Heart left ventricle (tissue), 16 donors: ENCODE data around the gene QSOX1. TPM values are rescaled to one million over a fixed set of nuclear protein-coding genes. Genes with fewer than 3 reads are reported as not detected.

Experiments
- ATAC-seq, 4 donors: fragments of 200-7000 bp; cut with Tn5 transposase; one replicate each; pipeline ENCODE4 v1.9.1; 2020 to 2022; ENCODE audit warnings: moderate library complexity in 4 of 4, mild to moderate bottlenecking in 3 of 4, moderate number of reproducible peaks in 1 of 4
- DNase-seq, 5 donors: peaks; one replicate each; pipeline ENCODE4 v3.0.0-alpha.2; 2020
- H3K27ac ChIP-seq, 12 donors: fragments of 200-600 bp; sonication (generic) in 4 of 12; one replicate each; pipeline versions ENCODE4 v1.5.0 to v1.8.0; 2016 to 2022; ENCODE audit warnings: mild to moderate bottlenecking in 2 of 12
- H3K27me3 ChIP-seq, 9 donors: fragments of 200-600 bp; sonication (generic) in 2 of 9; one replicate each; pipeline versions ENCODE4 v1.5.1 to v1.8.0; 2016 to 2022; ENCODE audit warnings: mild to moderate bottlenecking in 3 of 9
- H3K36me3 ChIP-seq, 9 donors: fragments of 200-600 bp; sonication (generic) in 2 of 9; one replicate each; pipeline versions ENCODE4 v1.5.0 to v1.8.0; 2018 to 2022; ENCODE audit warnings: mild to moderate bottlenecking in 2 of 9
- H3K4me1 ChIP-seq, 12 donors: fragments of 200-600 bp; sonication (generic) in 4 of 12; one replicate each; pipeline versions ENCODE4 v1.5.0 to v1.8.0; 2016 to 2022; ENCODE audit warnings: mild to moderate bottlenecking in 3 of 12
- H3K4me3 ChIP-seq, 12 donors: fragments of 200-600 bp; sonication (generic) in 4 of 12; one replicate each; pipeline versions ENCODE4 v1.5.0 to v1.8.0; 2017 to 2022; ENCODE audit warnings: mild to moderate bottlenecking in 9 of 12, moderate library complexity in 4 of 12
- H3K9me3 ChIP-seq, 12 donors: fragments of 200-600 bp; sonication (generic) in 4 of 12; one replicate each; pipeline versions ENCODE4 v1.5.0 to v1.8.0; 2016 to 2022; ENCODE audit warnings: mild to moderate bottlenecking in 1 of 12
- CTCF ChIP-seq, 12 donors: fragments of 200-600 bp; sonication (generic) in 4 of 12; IDR thresholded peaks; one replicate each; pipeline versions ENCODE4 v1.5.0 to v1.8.0; 2018 to 2022; ENCODE audit warnings: antibody characterized with exemption in 12 of 12, mild to moderate bottlenecking in 5 of 12
- POLR2A ChIP-seq, 2 donors: fragments of 450-650 bp; IDR thresholded peaks; one replicate each; pipeline ENCODE4 v1.6.1; 2017; ENCODE audit warnings: antibody characterized with exemption in 2 of 2, mild to moderate bottlenecking in 2 of 2, moderate library complexity in 2 of 2
- WGBS, 4 donors: extraction: QIAGEN DNeasy Blood & Tissue Kit in 2 of 4; methylation state at CpG; one replicate each; pipeline versions ENCODE4 v1.1.5 to v1.1.7; 2013 to 2018; 5-methylcytosine and 5-hydroxymethylcytosine counted together
- intact Hi-C, 10 donors: fragments of 100-400 bp; cut with DNase I; formaldehyde crosslinking; loops; one replicate each; pipeline versions ENCODE4 v1.11.1 to v1.14.2; 2022
- polyA plus RNA-seq, 2 donors: library from polyadenylated mRNA; stranded (reverse); fragments of 200-250 nt; gene quantifications; one replicate each; pipeline ENCODE4 v1.2.3, GENCODE V29; 2013
- total RNA-seq, 9 donors: library from RNA; depleted of rRNA in 2 of 9; stranded (reverse); fragments of >200 nt in 2 of 9; fragmentation: NEBNext Ultra II Directional in 3 of 9; extraction: Animal tissue kit (Norgen Biotek cat#: 25700) in 3 of 9; gene quantifications; one replicate each; pipeline versions ENCODE4 v1.1.0 to v1.2.4, GENCODE V29; 2016 to 2023
- donor health status: ischemic (EF 13 %, LVEDD 7.1; RV severe dilation, severe dysfunction).
- donor health status: healthy with polysubstance abuse.
- donor health status: DM: no; HTN: yes; CAD: no.
- donor health status: DM: no; HTN: no; CAD: no.
- donor health status: ischemic (EF 25% LVEDD 6.9; RV normal size, moderate dysfunction).
- donor health status: ischemic (EF 25% LVEDD 5.7; RV mildly dilated, moderate dysfunction).
- donor health status: healthy.
- donor health status: DM: yes; HTN: yes; CAD: no.
- donor health status: ischemic (EF 35%, LVEDD 5.7; RV mildly dilated, moderate dysfunction).
- donor health status: nonischemic (EF 11% LVEDD 7.7; RV severe dilation, severe dysfunction).
- donor health status: DM: yes; HTN: yes; CAD: no.
- donor health status: PGD.
- donor health status: ischemic (EF 29% LVEDD 5.4; RV normal size, mild dysfunction).
- donor health status: nonischemic (EF 23%, LVEDD 6.1; RV moderate dilation, normal function).

Gene QSOX1
- total and polyA plus RNA-seq, 11 donors = 62.3 to 250 (median 122) TPM

- Histone ChIP-seq H3K27ac (no peak overlapping the region), H3K9me3 (no peaks in the 10 kb centered on the region), H3K4me1 (no peaks in the 10 kb centered on the region), H3K4me3 (no peak overlapping the region), H3K36me3 (no peaks in the 10 kb centered on the region), H3K27me3 (peaks cover 4 to 66% (median 36%) of the 10 kb centered on the region in 9 donors)
- ATAC-seq = no peak
- TF ChIP-seq POLR2A (IDR thresholded peaks at IDR 0.05) (no peak), CTCF (IDR thresholded peaks at IDR 0.05) (no peak)
- intact Hi-C loops = no loop called here
- DNase-seq = no peak
- WGBS, 4 donors = 70 to 88% (median 80%) methylated on average over 6 of the region's 6 CpGs
These were observed 90.2 kb downstream of the QSOX1 start for GRCh38 chr1:180244840-180245239.

GRCh38 chr1:180246579-180246978, 91.9 kb downstream of the QSOX1 start:
- H3K4me3 ChIP-seq = no peak overlapping the region
- DNase-seq (no peak), ATAC-seq (no peak)
- H3K9me3 ChIP-seq = no peaks in the 10 kb centered on the region
- intact Hi-C loops = no loop called here
- H3K27me3 ChIP-seq = peaks cover 0 to 48% (median 19%) of the 10 kb centered on the region in 9 donors
- no peaks in the 10 kb centered on the region for H3K4me1 ChIP-seq
- WGBS, 4 donors = 91 to 98% (median 93%) methylated on average over 5 of the region's 5 CpGs
- TF ChIP-seq POLR2A (IDR thresholded peaks at IDR 0.05) = no peak
- no peak for TF ChIP-seq CTCF (IDR thresholded peaks at IDR 0.05)
- H3K36me3 ChIP-seq = no peaks in the 10 kb centered on the region
- H3K27ac ChIP-seq = no peak overlapping the region

- intact Hi-C loops = no loop called here
- WGBS, 4 donors = 79 to 86% (median 84%) methylated on average over 3 of the region's 3 CpGs
- TF ChIP-seq POLR2A (IDR thresholded peaks at IDR 0.05) = no peak
- no peak for TF ChIP-seq CTCF (IDR thresholded peaks at IDR 0.05)
- no peaks in the 10 kb centered on the region for H3K4me1 ChIP-seq
- ATAC-seq (no peak), DNase-seq (no peak)
- no peaks in the 10 kb centered on the region for H3K9me3 ChIP-seq
- no peak overlapping the region for H3K27ac ChIP-seq
- H3K27me3 ChIP-seq = peaks cover 0 to 48% (median 17%) of the 10 kb centered on the region in 9 donors
- H3K36me3 ChIP-seq = no peaks in the 10 kb centered on the region
- H3K4me3 ChIP-seq = no peak overlapping the region
These were observed 92.4 kb downstream of the QSOX1 start for GRCh38 chr1:180247061-180247460.

GRCh38 chr1:180247580-180247979, 92.9 kb downstream of the QSOX1 start:
- ATAC-seq (no peak), DNase-seq (no peak)
- Histone ChIP-seq H3K4me3 (no peak overlapping the region), H3K36me3 (no peaks in the 10 kb centered on the region), H3K4me1 (no peaks in the 10 kb centered on the region), H3K27me3 (peaks cover 0 to 48% (median 17%) of the 10 kb centered on the region in 9 donors), H3K27ac (no peak overlapping the region), H3K9me3 (no peaks in the 10 kb centered on the region)
- 75 to 84% (median 81%) methylated on average over 4 of the region's 4 CpGs for WGBS, 4 donors
- intact Hi-C loops = no loop called here
- TF ChIP-seq POLR2A (IDR thresholded peaks at IDR 0.05) (no peak), CTCF (IDR thresholded peaks at IDR 0.05) (no peak)
